Peyer's patch (tissue), 4 donors: ENCODE measurements around the gene ZNRF3.

ENCODE experiments used
- POLR2A ChIP-seq, 2 donors: fragments of 450-650 bp; IDR thresholded peaks; one replicate each; pipeline ENCODE4 v1.5.1; 2017; ENCODE audit warnings: antibody characterized with exemption in 2 of 2, mild to moderate bottlenecking in 2 of 2, moderate library complexity in 2 of 2
- TF ChIP-seq, protein P1 (sequence below), 6 experiments: fragments of 450-650 bp in 4 of 6; fragments of 200-600 bp in 2 of 6; sonication (generic) in 1 of 6; IDR thresholded peaks; one replicate each; pipeline ENCODE4 v1.5.1; 2017 to 2019; ENCODE audit warnings: antibody characterized with exemption in 6 of 6, mild to moderate bottlenecking in 3 of 6, moderate library complexity in 1 of 6

GRCh38 chr22:28936200-28936599 is 52.8 kb downstream of the ZNRF3 start:
- no peak for TF ChIP-seq POLR2A (IDR thresholded peaks at IDR 0.05)
- TF ChIP-seq, protein P1, sequence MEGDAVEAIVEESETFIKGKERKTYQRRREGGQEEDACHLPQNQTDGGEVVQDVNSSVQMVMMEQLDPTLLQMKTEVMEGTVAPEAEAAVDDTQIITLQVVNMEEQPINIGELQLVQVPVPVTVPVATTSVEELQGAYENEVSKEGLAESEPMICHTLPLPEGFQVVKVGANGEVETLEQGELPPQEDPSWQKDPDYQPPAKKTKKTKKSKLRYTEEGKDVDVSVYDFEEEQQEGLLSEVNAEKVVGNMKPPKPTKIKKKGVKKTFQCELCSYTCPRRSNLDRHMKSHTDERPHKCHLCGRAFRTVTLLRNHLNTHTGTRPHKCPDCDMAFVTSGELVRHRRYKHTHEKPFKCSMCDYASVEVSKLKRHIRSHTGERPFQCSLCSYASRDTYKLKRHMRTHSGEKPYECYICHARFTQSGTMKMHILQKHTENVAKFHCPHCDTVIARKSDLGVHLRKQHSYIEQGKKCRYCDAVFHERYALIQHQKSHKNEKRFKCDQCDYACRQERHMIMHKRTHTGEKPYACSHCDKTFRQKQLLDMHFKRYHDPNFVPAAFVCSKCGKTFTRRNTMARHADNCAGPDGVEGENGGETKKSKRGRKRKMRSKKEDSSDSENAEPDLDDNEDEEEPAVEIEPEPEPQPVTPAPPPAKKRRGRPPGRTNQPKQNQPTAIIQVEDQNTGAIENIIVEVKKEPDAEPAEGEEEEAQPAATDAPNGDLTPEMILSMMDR (IDR thresholded peaks at IDR 0.05) = no peak
